ENCODE results near the gene PPA1. TPM values are rescaled to one million over a fixed set of nuclear protein-coding genes. Genes with fewer than 3 reads are reported as not detected.
"Not testable (repeated sequence)": the region's sequence is repeated elsewhere in the genome, so short reads cannot be mapped to it uniquely, and the experiment has no call there.

Gene PPA1
- total RNA-seq, 1 donor from 2014 or later, result 106 TPM

DNA sequence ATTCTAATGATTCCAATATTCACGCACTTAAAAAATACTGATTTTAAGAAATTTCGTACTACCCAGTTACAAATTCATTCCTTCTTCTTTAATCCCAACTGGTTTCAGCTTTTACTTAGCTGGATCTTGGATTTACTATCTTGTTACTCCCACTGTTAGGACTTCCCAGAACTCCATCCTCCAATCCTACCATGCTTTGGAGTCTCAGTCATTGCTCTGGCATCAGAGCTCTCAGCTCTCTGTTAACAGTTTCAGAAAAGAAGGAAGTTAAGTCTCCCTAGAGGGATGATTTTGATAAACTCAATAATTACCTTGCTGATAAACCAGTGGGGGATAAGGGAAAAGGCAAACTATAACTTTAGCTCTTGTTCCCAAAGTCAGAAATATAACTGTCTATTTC, 9.5 kb downstream of the PPA1 start:
- intact Hi-C loops (cut with micrococcal nuclease), result no loop called here
- ATAC-seq (no peak), DNase-seq (no peak)

- DNase-seq; ATAC-seq; intact Hi-C loops (cut with micrococcal nuclease): not testable (repeated sequence)
Measured at GRCh38 chr10:70222811-70223447, 10.3 kb downstream of the PPA1 start.

DNA sequence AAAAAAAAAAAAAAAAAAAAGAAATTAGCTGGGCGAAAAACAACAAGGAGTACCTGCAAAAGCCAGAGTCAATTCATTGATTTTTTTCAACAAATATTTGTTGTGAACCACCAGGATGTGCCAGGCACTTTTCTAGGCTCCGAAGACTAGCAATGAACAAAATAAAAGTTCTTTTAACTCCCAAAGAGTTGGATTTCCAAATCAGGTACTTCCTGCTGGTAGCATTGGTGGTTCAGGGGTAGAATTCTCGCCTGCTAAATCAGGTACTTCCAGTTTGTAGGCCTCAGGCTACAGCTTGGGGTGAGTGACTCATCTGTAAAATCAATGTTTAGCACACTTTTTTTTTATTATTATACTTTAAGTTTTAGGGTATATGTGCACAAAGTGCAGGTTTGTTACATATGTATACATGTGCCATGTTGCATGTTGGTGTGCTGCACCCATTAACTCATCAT, 10.9 kb downstream of the PPA1 start:
- intact Hi-C loops (cut with micrococcal nuclease), result no loop called here
- ATAC-seq (no peak), DNase-seq (no peak)

DNA sequence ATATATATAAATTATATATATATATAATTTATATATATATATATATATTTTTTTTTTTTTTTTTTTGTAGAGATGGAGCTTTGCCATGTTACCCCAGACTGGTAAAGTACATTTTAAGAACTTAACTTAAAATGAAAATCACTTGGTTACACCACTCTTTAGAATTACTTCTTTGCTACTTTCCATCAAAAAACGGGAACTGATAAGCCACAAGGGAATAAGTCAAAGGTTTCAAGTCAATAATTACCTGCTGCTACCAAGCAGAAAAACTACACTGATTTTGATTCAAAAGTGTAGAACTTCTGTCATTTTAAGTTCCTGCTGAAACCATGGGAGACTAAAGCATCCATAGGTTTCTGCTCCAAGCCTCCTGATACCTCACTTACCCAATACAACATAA, 12.2 kb downstream of the PPA1 start:
- ATAC-seq, result no peak
- intact Hi-C loops (cut with micrococcal nuclease), result no loop called here
- DNase-seq, result no peak

DNA sequence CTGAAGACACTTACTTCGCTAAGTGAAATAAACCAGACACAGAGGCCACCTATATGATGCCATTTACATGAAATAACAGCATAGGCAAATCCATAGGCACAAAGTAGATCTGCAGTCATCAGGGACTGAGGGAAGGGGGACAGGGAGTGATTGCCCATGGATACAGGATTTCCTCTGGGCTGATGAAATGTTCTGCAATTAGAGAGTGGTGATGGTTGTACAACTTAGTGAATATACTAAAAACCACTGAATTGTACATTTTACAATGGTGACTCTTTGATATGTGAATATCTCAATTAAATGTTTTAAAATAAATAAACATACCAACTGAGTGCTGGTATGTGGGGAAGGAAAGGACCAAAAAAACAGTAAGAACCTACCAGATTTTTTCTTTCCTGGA, 20.4 kb downstream of the PPA1 start:
- intact Hi-C loops (cut with micrococcal nuclease), result no loop called here
- DNase-seq, result no peak
- no peak for ATAC-seq

DNA sequence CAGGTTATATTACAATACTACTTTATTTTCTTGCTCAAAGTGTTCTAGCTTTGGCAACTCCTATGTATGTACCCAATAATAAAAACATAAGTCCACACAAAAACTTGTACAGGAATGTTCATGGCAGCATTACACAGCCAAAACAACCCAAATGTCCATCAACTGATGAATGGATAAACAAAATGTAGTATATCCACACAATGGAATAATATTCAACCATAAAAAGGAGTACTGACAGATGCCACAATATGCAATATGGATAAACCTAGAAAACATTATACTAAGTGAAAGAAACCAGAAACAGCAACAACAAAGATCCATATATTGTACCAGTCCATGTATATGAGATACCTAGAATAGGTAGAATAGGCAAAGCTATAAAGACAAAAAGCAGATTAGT, 21.0 kb downstream of the PPA1 start:
- intact Hi-C loops (cut with micrococcal nuclease), result no loop called here
- no peak for ATAC-seq

DNA sequence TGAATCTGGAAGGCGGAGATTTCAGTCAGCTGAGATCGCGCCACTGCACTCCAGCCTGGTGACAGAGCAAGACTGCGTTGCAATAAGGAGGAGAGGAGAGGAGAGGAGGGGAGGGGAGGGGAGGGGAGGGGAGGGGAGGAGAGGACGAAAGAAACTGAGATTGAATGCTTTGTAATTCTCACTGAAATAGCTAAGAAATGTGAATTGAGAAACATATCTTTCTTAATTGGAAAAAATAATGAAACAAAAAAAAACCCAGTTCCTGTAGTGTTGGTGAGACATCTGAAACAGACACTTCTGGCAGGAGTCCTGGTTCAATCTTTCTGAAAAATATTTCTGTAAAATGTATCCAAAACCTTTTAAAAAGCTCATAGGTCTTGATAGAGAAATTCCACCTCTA, 26.5 kb downstream of the PPA1 start:
- no peak for ATAC-seq
- intact Hi-C loops (cut with micrococcal nuclease), result no loop called here
- DNase-seq, result no peak

More for the DNA sequence above, 21.0 kb downstream of the PPA1 start:
- no peak for DNase-seq

- intact Hi-C loops (cut with micrococcal nuclease), result no loop called here
- no peak for ATAC-seq
- no peak for DNase-seq
Measured at GRCh38 chr10:70201105-70201504, 32.1 kb downstream of the PPA1 start.

GRCh38 chr10:70198696-70199466, 34.3 kb downstream of the PPA1 start:
- ATAC-seq (no peak), DNase-seq (no peak)
- intact Hi-C loops (cut with micrococcal nuclease), result no loop called here

- DNase-seq (no peak), ATAC-seq (no peak)
- intact Hi-C loops (cut with micrococcal nuclease), result no loop called here
Measured at GRCh38 chr10:70197235-70197945, 35.8 kb downstream of the PPA1 start.

- intact Hi-C loops (cut with micrococcal nuclease), result no loop called here
- ATAC-seq, result peak; percentile 79
- no peak for DNase-seq
Measured at GRCh38 chr10:70193391-70193844, 39.8 kb downstream of the PPA1 start.

DNA sequence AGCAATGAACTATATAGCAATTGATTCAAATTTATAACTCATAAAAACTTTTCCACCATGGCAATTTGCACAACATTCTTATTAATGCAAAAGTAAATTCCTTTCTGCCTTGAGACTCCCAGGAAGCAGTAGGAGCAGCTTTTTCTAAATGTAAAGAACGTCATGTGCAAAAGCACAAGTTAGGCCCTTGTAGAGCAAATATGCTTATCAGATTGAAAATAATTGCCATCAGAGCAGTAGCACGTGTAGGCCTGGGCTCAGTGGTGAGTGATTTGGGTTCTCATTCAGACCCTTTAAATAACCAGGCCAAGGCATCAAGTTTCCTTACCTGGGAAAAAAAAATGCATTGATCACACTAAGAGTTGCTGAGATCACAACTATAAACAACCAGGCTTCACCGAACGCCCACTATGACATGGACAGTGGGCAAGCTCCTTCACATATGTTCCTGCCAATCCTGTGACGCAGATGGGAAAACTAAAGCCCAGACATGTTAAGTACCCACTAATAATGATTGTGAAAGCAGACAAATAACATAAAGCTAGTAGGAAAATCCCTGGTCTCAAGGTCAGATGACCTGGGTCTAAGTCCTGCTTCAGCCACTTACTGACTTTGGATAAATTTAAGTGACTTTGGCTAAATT, 40.8 kb downstream of the PPA1 start:
- DNase-seq, result no peak
- ATAC-seq, result no peak
- intact Hi-C loops (cut with micrococcal nuclease), result no loop called here

- DNase-seq, result no peak
- intact Hi-C loops (cut with micrococcal nuclease), result no loop called here
- peak; percentile 24 for ATAC-seq
Measured at GRCh38 chr10:70191972-70192305, 41.3 kb downstream of the PPA1 start.

DNA sequence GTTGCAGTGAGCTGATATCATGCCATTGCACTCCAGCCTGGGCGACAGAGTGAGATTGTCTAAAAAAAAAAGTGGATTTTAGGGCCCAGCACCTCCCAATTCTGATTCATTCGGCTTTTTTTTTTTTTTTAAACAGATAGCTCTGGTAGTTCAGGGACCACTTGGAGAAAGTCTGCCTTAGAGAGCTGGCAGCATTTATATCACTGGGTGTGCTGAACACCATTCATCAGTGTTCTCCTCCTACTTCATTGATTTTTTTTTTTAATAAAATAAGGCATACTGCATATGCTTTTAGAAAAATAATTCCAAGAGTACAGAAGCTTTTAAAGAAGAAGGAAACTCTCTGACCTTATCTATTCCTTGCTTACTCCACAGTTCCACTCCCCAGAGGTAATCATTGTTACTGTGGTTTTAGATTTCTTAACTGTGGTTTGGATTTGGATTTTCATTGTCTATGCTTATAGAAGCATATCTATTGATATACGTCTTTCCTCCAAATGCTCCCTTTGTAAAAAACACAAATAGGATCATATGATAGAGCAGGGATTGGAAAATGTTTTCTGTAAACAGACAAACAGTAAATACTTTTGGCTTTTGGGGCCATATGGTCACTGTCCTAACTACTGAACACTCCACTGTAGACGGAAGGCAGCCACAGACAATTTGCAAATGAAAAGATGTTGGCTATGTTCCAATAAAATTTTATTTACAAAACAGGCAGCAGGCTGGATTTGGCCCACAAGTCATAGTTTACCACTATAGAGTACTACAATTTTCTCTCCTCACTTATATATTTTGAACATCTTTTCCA, 41.9 kb downstream of the PPA1 start:
- no peak for ATAC-seq
- intact Hi-C loops (cut with micrococcal nuclease), result no loop called here

GRCh38 chr10:70190581-70190980, 42.6 kb downstream of the PPA1 start:
- DNase-seq (no peak), ATAC-seq (no peak)
- intact Hi-C loops (cut with micrococcal nuclease), result no loop called here

More for the DNA sequence above, 41.9 kb downstream of the PPA1 start:
- DNase-seq, result no peak

DNA sequence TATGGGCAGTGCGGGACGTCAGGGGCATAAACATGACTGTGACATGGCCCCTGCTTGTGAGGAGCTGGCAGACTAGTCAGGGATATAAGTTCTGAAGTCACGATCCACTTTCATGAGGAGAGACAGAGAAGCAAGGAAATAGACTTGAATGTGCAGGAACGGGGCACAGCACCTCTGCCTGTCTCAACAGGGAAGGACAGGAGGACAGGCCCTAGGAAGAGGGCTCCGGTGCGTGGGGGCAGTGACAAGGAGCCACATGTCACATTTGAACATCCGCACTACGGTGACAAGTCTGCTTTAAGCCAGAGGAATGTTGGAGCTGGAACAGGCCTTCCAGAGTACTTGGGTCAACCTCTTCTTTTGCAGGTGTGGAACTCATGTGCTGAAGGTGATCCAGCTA, 43.1 kb downstream of the PPA1 start:
- intact Hi-C loops (cut with micrococcal nuclease), result no loop called here
- ATAC-seq (no peak), DNase-seq (no peak)

- DNase-seq (no peak), ATAC-seq (no peak)
- intact Hi-C loops (cut with micrococcal nuclease), result no loop called here
Measured at GRCh38 chr10:70188768-70189167, 44.5 kb downstream of the PPA1 start.

GRCh38 chr10:70186571-70186970, 46.7 kb downstream of the PPA1 start:
- DNase-seq (no peak), ATAC-seq (no peak)
- intact Hi-C loops (cut with micrococcal nuclease), result no loop called here

- intact Hi-C loops (cut with micrococcal nuclease), result no loop called here
- ATAC-seq (no peak), DNase-seq (no peak)
Measured at GRCh38 chr10:70186090-70186489, 47.1 kb downstream of the PPA1 start.
